IPS-20b (cell line): ENCODE data around the gene SRD5A2.

Experiments used
- H3K27ac ChIP-seq: one replicate; pipeline ENCODE4 v1.5.1; 2013; ENCODE audit warnings: low read length
- H3K27me3 ChIP-seq: 2 replicates; pipeline ENCODE4 v1.6.1; 2013; ENCODE audit warnings: mild to moderate bottlenecking, low read length, inconsistent platforms; ENCODE audit not compliant: insufficient read depth
- H3K36me3 ChIP-seq: 2 replicates; pipeline ENCODE4 v1.6.1; 2013; ENCODE audit warnings: low read depth, mild to moderate bottlenecking, inconsistent platforms, low read length, moderate library complexity; ENCODE audit not compliant: insufficient read depth
- H3K4me1 ChIP-seq: 2 replicates; pipeline ENCODE4 v1.6.1; 2013; ENCODE audit warnings: mild to moderate bottlenecking, control low read depth, inconsistent platforms, low read length, moderate library complexity; ENCODE audit not compliant: insufficient read depth
- H3K4me3 ChIP-seq: 2 replicates; pipeline ENCODE4 v1.5.1; 2013; ENCODE audit warnings: mild to moderate bottlenecking, low read length, inconsistent platforms
- H3K9ac ChIP-seq: 2 replicates; pipeline ENCODE4 v1.6.1; 2013; ENCODE audit warnings: low read depth, mild to moderate bottlenecking, inconsistent platforms, low read length, moderate library complexity
- H3K9me3 ChIP-seq: 2 replicates; pipeline ENCODE4 v1.6.1; 2013; ENCODE audit warnings: mild to moderate bottlenecking, low read depth, low read length, inconsistent platforms; ENCODE audit not compliant: insufficient read depth

The SRD5A2 gene

GRCh38 chr2:31580321-31581117, at the start of gene SRD5A2:
TSS of gene SRD5A2 (minus strand) at chr2:31580938. CDS start at chr2:31580900, 38 bp downstream.
- peaks cover 71% of the 10 kb centered on the region for H3K27me3 ChIP-seq
- H3K27ac ChIP-seq, result no peak within 1 kb of the TSS
- H3K4me1 ChIP-seq, result no peaks in the 10 kb centered on the region
- no peaks in the 10 kb centered on the region for H3K9me3 ChIP-seq
- H3K36me3 ChIP-seq, result no peaks in the 10 kb centered on the region
- H3K4me3 ChIP-seq, result peak within 1 kb of the TSS; percentile 68
- H3K9ac ChIP-seq, result no peak within 1 kb of the TSS

- no peaks in the 10 kb centered on the region for H3K27me3 ChIP-seq
- H3K4me3 ChIP-seq, result no peak overlapping the region
- H3K36me3 ChIP-seq, result no peaks in the 10 kb centered on the region
- peaks cover 21% of the 10 kb centered on the region; the same call in 1 of the 2 replicates for H3K9me3 ChIP-seq
- H3K4me1 ChIP-seq, result no peaks in the 10 kb centered on the region
- no peak overlapping the region for H3K27ac ChIP-seq
- no peak overlapping the region for H3K9ac ChIP-seq
These were observed 25.8 kb upstream of the SRD5A2 start for GRCh38 chr2:31606509-31606908.

DNA sequence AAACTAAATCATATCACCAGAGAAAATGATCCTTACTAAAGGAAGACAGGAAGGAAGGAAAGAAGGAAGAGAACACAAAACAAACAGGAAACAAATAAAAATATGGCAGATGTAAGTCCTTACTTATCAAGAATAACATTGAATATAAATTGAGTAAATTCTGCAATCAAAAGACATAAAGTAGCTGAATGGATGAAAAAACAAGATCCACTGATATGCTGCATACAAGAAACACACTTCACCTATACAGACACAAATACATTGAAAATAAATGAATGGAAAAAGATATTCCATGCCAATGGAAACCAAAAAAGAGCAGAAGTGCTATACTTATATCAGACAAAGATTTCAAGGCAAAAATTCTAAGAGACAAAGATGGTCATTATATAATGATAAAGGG, 18.0 kb upstream of the SRD5A2 start:
- Histone ChIP-seq H3K4me1 (no peaks in the 10 kb centered on the region), H3K27me3 (no peaks in the 10 kb centered on the region), H3K9me3 (peaks cover 21% of the 10 kb centered on the region; the same call in 1 of the 2 replicates), H3K4me3 (no peak overlapping the region), H3K27ac (no peak overlapping the region), H3K36me3 (no peaks in the 10 kb centered on the region), H3K9ac (no peak overlapping the region)

- Histone ChIP-seq H3K4me3 (no peak overlapping the region), H3K36me3 (no peaks in the 10 kb centered on the region), H3K27ac (no peak overlapping the region), H3K4me1 (no peaks in the 10 kb centered on the region), H3K9me3 (no peaks in the 10 kb centered on the region), H3K9ac (no peak overlapping the region), H3K27me3 (peaks cover 30% of the 10 kb centered on the region)
These were observed 5.5 kb upstream of the SRD5A2 start for GRCh38 chr2:31586230-31586629.

DNA sequence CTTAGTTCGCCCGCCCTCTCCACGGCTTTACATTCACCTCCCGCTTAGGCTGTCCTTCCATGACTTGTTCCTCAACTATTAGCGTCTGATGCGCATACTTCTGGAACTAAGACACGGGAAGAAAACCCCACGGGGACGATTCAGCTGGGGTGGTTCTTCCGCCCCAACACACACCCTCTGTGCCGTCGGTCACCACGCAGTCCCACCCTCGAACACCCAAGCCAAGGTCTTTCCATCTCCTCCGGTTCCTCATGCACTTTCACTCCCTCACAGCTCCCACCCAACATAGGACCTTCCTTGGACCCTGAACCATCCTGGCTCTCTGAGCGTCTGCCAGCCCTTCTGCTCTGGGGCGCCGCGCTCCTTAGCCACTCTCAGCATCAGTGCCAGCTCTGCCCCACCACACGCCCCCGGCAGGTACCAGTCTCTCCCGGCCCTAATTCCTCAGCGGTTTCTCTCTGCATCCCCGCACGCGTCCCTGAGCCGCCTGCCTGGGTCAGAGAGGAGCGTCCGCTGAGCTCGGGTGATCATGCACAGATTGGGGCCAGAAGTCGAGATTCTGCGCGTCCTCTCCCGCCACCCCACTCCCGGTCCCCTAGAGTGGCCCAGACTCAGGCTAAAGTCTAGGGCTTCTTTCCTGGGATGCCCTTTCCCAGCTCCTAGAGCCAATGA, 522 bp upstream of the SRD5A2 start:
- peak overlapping the region; percentile 68; the same call in 1 of the 2 replicates for H3K4me3 ChIP-seq
- H3K27ac ChIP-seq, result no peak overlapping the region
- no peaks in the 10 kb centered on the region for H3K36me3 ChIP-seq
- H3K27me3 ChIP-seq, result peaks cover 71% of the 10 kb centered on the region
- no peaks in the 10 kb centered on the region for H3K4me1 ChIP-seq
- no peak overlapping the region for H3K9ac ChIP-seq
- H3K9me3 ChIP-seq, result no peaks in the 10 kb centered on the region

DNA sequence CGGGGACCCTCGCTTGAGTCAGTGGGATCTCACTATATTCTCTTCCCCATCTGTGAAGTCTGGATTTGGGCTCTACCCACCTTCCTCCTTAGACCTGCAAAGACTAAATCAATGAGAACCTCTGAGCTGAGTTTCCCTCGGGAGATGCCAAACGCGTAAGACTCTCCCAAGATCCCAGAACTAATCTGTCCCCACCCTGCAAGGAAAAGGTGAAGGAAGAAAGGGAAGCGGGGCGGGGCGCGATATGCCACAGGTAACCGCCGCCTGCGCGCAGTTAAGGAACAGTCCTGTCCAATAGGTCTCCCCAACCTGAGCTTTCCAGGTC, 780 bp downstream of the SRD5A2 start:
- Histone ChIP-seq H3K27ac (no peak overlapping the region), H3K36me3 (no peaks in the 10 kb centered on the region), H3K4me1 (no peaks in the 10 kb centered on the region), H3K4me3 (peak overlapping the region; percentile 68; the same call in 1 of the 2 replicates), H3K9me3 (no peaks in the 10 kb centered on the region), H3K27me3 (peaks cover 71% of the 10 kb centered on the region), H3K9ac (no peak overlapping the region)

GRCh38 chr2:31578316-31578715, 2.4 kb downstream of the SRD5A2 start:
- Histone ChIP-seq H3K27ac (no peak overlapping the region), H3K36me3 (no peaks in the 10 kb centered on the region), H3K4me1 (no peaks in the 10 kb centered on the region), H3K4me3 (no peak overlapping the region), H3K27me3 (peaks cover 62% of the 10 kb centered on the region), H3K9ac (no peak overlapping the region), H3K9me3 (no peaks in the 10 kb centered on the region)

GRCh38 chr2:31577143-31577542, 3.6 kb downstream of the SRD5A2 start:
- Histone ChIP-seq H3K9ac (no peak overlapping the region), H3K36me3 (no peaks in the 10 kb centered on the region), H3K27me3 (peaks cover 50% of the 10 kb centered on the region), H3K27ac (no peak overlapping the region), H3K4me3 (no peak overlapping the region), H3K9me3 (no peaks in the 10 kb centered on the region), H3K4me1 (no peaks in the 10 kb centered on the region)

- Histone ChIP-seq H3K27me3 (no peaks in the 10 kb centered on the region), H3K36me3 (no peaks in the 10 kb centered on the region), H3K27ac (no peak overlapping the region), H3K9ac (no peak overlapping the region), H3K9me3 (no peaks in the 10 kb centered on the region; the same call in none of the 2 replicates), H3K4me3 (no peak overlapping the region), H3K4me1 (no peaks in the 10 kb centered on the region)
These were observed 12.0 kb downstream of the SRD5A2 start for GRCh38 chr2:31568585-31569201.

DNA sequence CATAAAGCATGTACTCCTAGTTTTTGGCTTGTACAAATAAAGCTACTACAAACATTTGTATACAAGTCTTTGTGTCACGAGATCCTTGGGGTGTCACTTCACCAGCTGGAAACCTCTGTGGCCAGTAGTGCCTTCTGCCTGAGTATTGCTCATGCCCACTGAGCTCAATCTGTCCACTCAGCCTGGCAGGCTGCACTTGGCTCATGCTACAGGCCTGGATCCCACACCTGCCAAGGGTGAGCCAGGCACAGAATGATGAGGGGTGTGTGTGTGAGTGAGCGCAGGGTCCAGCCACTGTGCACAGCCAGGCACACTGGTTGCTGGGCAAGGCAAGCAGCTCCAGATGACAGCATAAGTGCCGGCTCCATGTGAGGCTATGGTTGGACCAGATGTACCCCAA, 13.1 kb downstream of the SRD5A2 start:
- Histone ChIP-seq H3K27ac (no peak overlapping the region), H3K4me3 (no peak overlapping the region), H3K9ac (no peak overlapping the region), H3K27me3 (no peaks in the 10 kb centered on the region), H3K4me1 (no peaks in the 10 kb centered on the region), H3K36me3 (no peaks in the 10 kb centered on the region), H3K9me3 (no peaks in the 10 kb centered on the region; the same call in none of the 2 replicates)

DNA sequence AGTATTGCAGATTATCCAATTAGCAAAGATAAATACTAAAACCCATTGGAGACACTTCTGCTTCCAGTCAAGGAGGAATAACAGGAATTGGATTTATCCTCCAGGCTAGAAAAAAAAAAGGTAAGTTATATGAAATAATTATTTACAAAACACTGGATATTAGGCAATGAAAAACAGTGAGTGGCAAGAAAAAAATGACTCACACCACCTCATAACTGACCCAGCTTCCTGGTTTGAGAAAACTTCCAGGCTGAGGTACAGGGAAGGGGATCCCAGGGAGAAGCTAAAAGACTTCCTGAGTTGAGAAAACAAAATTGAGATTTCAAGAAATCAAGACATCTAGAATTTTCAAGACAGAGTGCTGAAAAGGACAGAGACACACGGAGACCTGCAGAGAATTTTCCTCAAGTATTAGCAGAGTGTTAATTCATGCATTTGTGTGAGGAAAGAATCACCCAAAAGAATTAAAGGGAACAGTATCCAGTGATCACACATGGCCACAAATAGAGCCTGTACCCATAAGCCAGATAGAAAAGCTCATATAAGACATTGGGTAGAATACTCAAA, 17.4 kb downstream of the SRD5A2 start:
- Histone ChIP-seq H3K9ac (no peak overlapping the region), H3K4me3 (no peak overlapping the region), H3K4me1 (no peaks in the 10 kb centered on the region), H3K36me3 (no peaks in the 10 kb centered on the region), H3K9me3 (no peaks in the 10 kb centered on the region), H3K27ac (no peak overlapping the region), H3K27me3 (no peaks in the 10 kb centered on the region)
